H1 (cell line): ENCODE results near the gene CCSER2. TPM values are rescaled to one million over a fixed set of nuclear protein-coding genes. Genes with fewer than 3 reads are reported as not detected.

Experiments used
- CTCF ChIA-PET: fragments of 300-600 bp; sonication (Branson Sonifier 250); formaldehyde crosslinking; loops from one replicate; lab custom pipeline; 2021; ENCODE audit not compliant: partially characterized antibody; lab: Charles Lee
- POLR2A ChIA-PET: fragments of 300-600 bp; sonication (Branson Sonifier 250); formaldehyde crosslinking; loops from one replicate; lab custom pipeline; 2021; ENCODE audit warnings: inconsistent platforms; ENCODE audit not compliant: partially characterized antibody; lab: Charles Lee
- DNase-seq, 2 experiments: peaks; one replicate each; pipeline versions ENCODE4 v3.0.0 to v3.0.0-alpha.2; 2010 to 2022; ENCODE audit warnings: low spot score in 2 of 2, low read depth in 1 of 2, mixed read lengths in 1 of 2
- FAIRE-seq: peaks from 2 replicates; lab custom pipeline; 2011; peaks lifted over from hg19 to GRCh38; lab: Jason Lieb, UNC
- H2AFZ ChIP-seq: 2 replicates; pipeline ENCODE4 v1.8.1; 2012; ENCODE audit warnings: low read length, inconsistent platforms
- H2AK5ac ChIP-seq: 2 replicates; pipeline ENCODE4 v1.6.1; 2013; ENCODE audit warnings: low read depth, low read length
- H2BK120ac ChIP-seq: replicated peaks from 2 replicates; pipeline ENCODE3; 2013; ENCODE audit warnings: low read depth, low read length, inconsistent platforms
- H2BK12ac ChIP-seq: 2 replicates; pipeline ENCODE4 v1.6.1; 2013; ENCODE audit warnings: low read depth, low read length
- H2BK15ac ChIP-seq: 2 replicates; pipeline ENCODE4 v1.6.1; 2013; ENCODE audit warnings: low read length
- H2BK20ac ChIP-seq: 2 replicates; pipeline ENCODE4 v1.6.1; 2013; ENCODE audit warnings: low read length
- H2BK5ac ChIP-seq: 2 replicates; pipeline ENCODE4 v1.6.1; 2013; ENCODE audit warnings: low read depth, low read length
- H3K14ac ChIP-seq: 2 replicates; pipeline ENCODE4 v1.6.1; 2013; ENCODE audit warnings: inconsistent platforms; ENCODE audit not compliant: insufficient read length
- H3K18ac ChIP-seq: 2 replicates; pipeline ENCODE4 v1.6.1; 2013; ENCODE audit warnings: low read length; ENCODE audit errors: extremely low read depth
- H3K23ac ChIP-seq: 2 replicates; pipeline ENCODE4 v1.6.1; 2013; ENCODE audit warnings: inconsistent platforms; ENCODE audit not compliant: insufficient read length
- H3K23me2 ChIP-seq: 2 replicates; pipeline ENCODE4 v1.6.1; 2013; ENCODE audit warnings: low read depth, low read length
- H3K27ac ChIP-seq: 2 replicates; pipeline ENCODE4 v1.6.1; 2011; ENCODE audit warnings: low read depth, low read length, inconsistent platforms
- H3K27me3 ChIP-seq, 4 experiments: replicated peaks in 1 of 4; 1 replicate in 1 of 4; 2 replicates in 3 of 4; pipeline versions ENCODE4 v1.6.1 to v1.8.1; 2011 to 2013; ENCODE audit warnings: low read length in 3 of 4, mild to moderate bottlenecking in 3 of 4, inconsistent platforms in 2 of 4, mixed read lengths in 2 of 4, moderate library complexity in 1 of 4; ENCODE audit not compliant: control insufficient read depth in 3 of 4, insufficient read depth in 3 of 4; ENCODE audit errors: extremely low read depth in 1 of 4
- H3K36me3 ChIP-seq, 4 experiments: 2 replicates each; pipeline versions ENCODE4 v1.6.1 to v1.8.1; 2011 to 2013; ENCODE audit warnings: mild to moderate bottlenecking in 4 of 4, low read length in 3 of 4, moderate library complexity in 2 of 4, control low read depth in 1 of 4, inconsistent platforms in 1 of 4; ENCODE audit not compliant: insufficient read depth in 4 of 4, control insufficient read depth in 2 of 4
- H3K4ac ChIP-seq: replicated peaks from 2 replicates; pipeline ENCODE3; 2013; ENCODE audit warnings: low read length, low read depth, mixed read lengths, inconsistent platforms; ENCODE audit not compliant: insufficient read length
- H3K4me1 ChIP-seq, 4 experiments: replicated peaks in 1 of 4; 1 replicate in 1 of 4; 2 replicates in 3 of 4; pipeline versions ENCODE4 v1.6.1 to v1.8.1; 2011 to 2013; ENCODE audit warnings: low read length in 3 of 4, inconsistent platforms in 2 of 4, mixed read lengths in 1 of 4; ENCODE audit not compliant: insufficient read depth in 4 of 4, control insufficient read depth in 3 of 4
- H3K4me2 ChIP-seq, 2 experiments: 2 replicates each; pipeline versions ENCODE4 v1.6.1 to v1.8.1; 2011 to 2013; ENCODE audit warnings: low read depth in 2 of 2, low read length in 2 of 2, control low read depth in 1 of 2, inconsistent platforms in 1 of 2, mild to moderate bottlenecking in 1 of 2; ENCODE audit not compliant: insufficient read depth in 1 of 2
- H3K4me3 ChIP-seq, 4 experiments: fragments of 200-600, 300-600 bp in 1 of 4; sonication (generic), shearing (Covaris generic), sonication (Bioruptor Twin) in 1 of 4; 2 replicates each; pipeline versions ENCODE4 v1.5.1 to v1.8.1; 2011 to 2016; ENCODE audit warnings: low read length in 4 of 4, low read depth in 3 of 4, control low read depth in 2 of 4, inconsistent platforms in 2 of 4, mild to moderate bottlenecking in 2 of 4, mixed read lengths in 1 of 4, moderate library complexity in 1 of 4; ENCODE audit not compliant: insufficient read depth in 2 of 4; ENCODE audit errors: extremely low read depth in 1 of 4
- H3K56ac ChIP-seq: replicated peaks from 2 replicates; pipeline ENCODE3; 2013; ENCODE audit warnings: low read depth, mild to moderate bottlenecking, mixed read lengths, low read length, inconsistent platforms; ENCODE audit not compliant: insufficient read length
- H3K79me1 ChIP-seq: 2 replicates; pipeline ENCODE4 v1.6.1; 2013; ENCODE audit warnings: low read depth, low read length, control low read depth
- H3K79me2 ChIP-seq, 2 experiments: 2 replicates each; pipeline versions ENCODE4 v1.6.1 to v1.8.1; 2012 to 2013; ENCODE audit warnings: low read length in 2 of 2, mild to moderate bottlenecking in 2 of 2, inconsistent platforms in 1 of 2; ENCODE audit not compliant: insufficient read depth in 2 of 2, control insufficient read depth in 1 of 2
- H3K9ac ChIP-seq, 4 experiments: replicated peaks in 1 of 4; 1 replicate in 1 of 4; 2 replicates in 3 of 4; pipeline versions ENCODE4 v1.6.1 to v1.8.1; 2011 to 2013; ENCODE audit warnings: low read depth in 3 of 4, low read length in 3 of 4, control low read depth in 2 of 4, mild to moderate bottlenecking in 2 of 4, moderate library complexity in 2 of 4, inconsistent platforms in 1 of 4; ENCODE audit errors: extremely low read depth in 1 of 4
- H3K9me3 ChIP-seq, 2 experiments: 2 replicates each; pipeline versions ENCODE4 v1.6.1 to v1.8.1; 2012 to 2013; ENCODE audit warnings: mild to moderate bottlenecking in 2 of 2, moderate library complexity in 2 of 2, control low read depth in 1 of 2, inconsistent platforms in 1 of 2, low read depth in 1 of 2, low read length in 1 of 2, mixed read lengths in 1 of 2; ENCODE audit not compliant: insufficient read depth in 2 of 2
- H4K20me1 ChIP-seq, 2 experiments: replicated peaks in 1 of 2; 2 replicates each; pipeline versions ENCODE3 to v1.8.1; 2011 to 2013; ENCODE audit warnings: inconsistent platforms in 2 of 2, low read length in 2 of 2, mild to moderate bottlenecking in 1 of 2; ENCODE audit not compliant: insufficient read depth in 2 of 2, control insufficient read depth in 1 of 2
- H4K5ac ChIP-seq: 2 replicates; pipeline ENCODE4 v1.6.1; 2013; ENCODE audit warnings: low read length, low read depth, mixed read lengths, inconsistent platforms; ENCODE audit not compliant: insufficient read length
- H4K8ac ChIP-seq: 2 replicates; pipeline ENCODE4 v1.8.0; 2013; ENCODE audit warnings: mild to moderate bottlenecking, moderate library complexity, low read length, inconsistent platforms; ENCODE audit not compliant: insufficient read depth; ENCODE audit errors: extremely low read depth
- H4K91ac ChIP-seq: replicated peaks from 2 replicates; pipeline ENCODE3; 2013; ENCODE audit warnings: low read length, mixed read lengths, inconsistent platforms; ENCODE audit not compliant: insufficient read length
- CBX8 ChIP-seq: fragments of 300-800, 300-1000 bp; sonication (generic); IDR thresholded peaks from 2 replicates; pipeline ENCODE4 v1.7.1; 2016; ENCODE audit warnings: low read depth, low read length, borderline replicate concordance
- TAF1 ChIP-seq: IDR thresholded peaks from 2 replicates; pipeline ENCODE4 v1.6.1; 2011; ENCODE audit warnings: mild to moderate bottlenecking, low read depth, low read length
- WGBS, 2 experiments: shearing (Covaris generic) in 1 of 2; methylation state at CpG; one replicate each; pipeline versions ENCODE4 v1.1.6 to v1.1.7; 2013 to 2015; ENCODE audit warnings: low lambda C conversion rate in 2 of 2, mixed read lengths in 2 of 2, inconsistent platforms in 1 of 2, low coverage in 1 of 2, missing lambda C conversion rate in 1 of 2; ENCODE audit not compliant: insufficient replicate concordance in 2 of 2, insufficient coverage in 1 of 2, insufficient read length in 1 of 2; ENCODE audit errors: extremely low coverage in 1 of 2, missing lambda C conversion rate in 1 of 2; 5-methylcytosine and 5-hydroxymethylcytosine counted together
- polyA plus RNA-seq, 7 experiments: library from polyadenylated mRNA; depleted of rRNA in 3 of 7; stranded (reverse) in 5 of 7; unstranded in 2 of 7; fragments of >200 nt in 5 of 7; fragments of 200-250 nt in 2 of 7; gene quantifications; 1 replicate in 5 of 7; 2 replicates in 1 of 7; 4 replicates in 1 of 7; pipeline versions ENCODE4 v1.2.1 to v1.2.3, GENCODE V29; 2011 to 2013; ENCODE audit warnings: missing spikeins in 2 of 7, mixed read lengths in 2 of 7
- total RNA-seq: library from RNA; stranded (reverse); fragmentation: NEBNext Ultra II Directional; extraction: Animal tissue kit (Norgen Biotek cat#: 25700); gene quantifications from 2 replicates; pipeline ENCODE4 v1.2.1, GENCODE V29; 2021
- TF ChIP-seq, protein P1 (sequence below): IDR thresholded peaks from 2 replicates; pipeline ENCODE4 v1.6.1; 2012; ENCODE audit warnings: inconsistent platforms

CCSER2 gene
- total and polyA plus RNA-seq, 2 of the 8 experiments (the other 6 are each of a cell fraction or from before 2014, with no cell fraction given), result 6.9 to 30.5 TPM

GRCh38 chr10:84371944-84372343, 43.6 kb downstream of the CCSER2 start:
- Histone ChIP-seq H4K20me1 (peaks cover 2 to 4% of the 10 kb centered on the region in 2 experiments), H3K27ac (no peak overlapping the region), H3K9me3 (no peaks in the 10 kb centered on the region), H3K4me3 (no peak overlapping the region), H3K56ac (no peak overlapping the region), H2AFZ (no peak overlapping the region), H4K91ac (no peak overlapping the region), H4K5ac (no peak overlapping the region), H3K4me2 (no peak overlapping the region), H3K79me2 (peaks cover 0 to 28% of the 10 kb centered on the region in 2 experiments; a peak in 2 of 4 replicates), H2BK12ac (no peak overlapping the region), H3K79me1 (no peaks in the 10 kb centered on the region; the same call in 1 of the 2 replicates), H3K4ac (no peak overlapping the region), H3K9ac (no peak overlapping the region), H2BK5ac (no peak overlapping the region), H3K23me2 (no peaks in the 10 kb centered on the region), H3K18ac (no peak overlapping the region), H2BK15ac (no peak overlapping the region), H2BK120ac (no peak overlapping the region), H2AK5ac (no peak overlapping the region), H3K4me1 (peaks cover 0 to 4% (median 0%) of the 10 kb centered on the region in 4 experiments; a peak in 1 of 7 replicates), H2BK20ac (no peak overlapping the region), H3K27me3 (peaks cover 0 to 1% (median 0%) of the 10 kb centered on the region in 4 experiments; a peak in 1 of 7 replicates), H3K23ac (no peak overlapping the region), H4K8ac (no peak overlapping the region), H3K36me3 (peaks cover 0 to 2% (median under 1%) of the 10 kb centered on the region in 4 experiments; a peak in 2 of 8 replicates), H3K14ac (no peak overlapping the region)
- DNase-seq (no peak), FAIRE-seq (no peak)
- 100% methylated on average over 2 of the region's 2 CpGs; no CpG with 5 or more reads in 1 of the 2 experiments for WGBS, 2 experiments
- TF ChIP-seq TAF1, result no peak
- TF ChIP-seq, protein P1, sequence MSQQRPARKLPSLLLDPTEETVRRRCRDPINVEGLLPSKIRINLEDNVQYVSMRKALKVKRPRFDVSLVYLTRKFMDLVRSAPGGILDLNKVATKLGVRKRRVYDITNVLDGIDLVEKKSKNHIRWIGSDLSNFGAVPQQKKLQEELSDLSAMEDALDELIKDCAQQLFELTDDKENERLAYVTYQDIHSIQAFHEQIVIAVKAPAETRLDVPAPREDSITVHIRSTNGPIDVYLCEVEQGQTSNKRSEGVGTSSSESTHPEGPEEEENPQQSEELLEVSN, result no peak
- TF ChIP-seq CBX8, result no peak
- ChIA-PET CTCF (interaction anchor here (1.3 to 7.8 kb wide), 3 partner anchors 20 to 166 kb away, joined by 3 to 139 read pairs (median 13); no protein-coding TSS in a partner anchor), POLR2A (no interaction called here)
